Activated effector memory CD4-positive, alpha-beta T cell treated with anti-CD3 and anti-CD28 coated beads, Interleukin-2, amount 50 U/mL, for 16 hours (primary cell): ENCODE data around the gene YJEFN3.

Source experiments
- DNase-seq: peaks from one replicate; pipeline ENCODE4 v3.0.0-alpha.2; 2020

YJEFN3 gene

GRCh38 chr19:19558055-19558454 is 29.3 kb downstream of the YJEFN3 start:
- no peak for DNase-seq

- DNase-seq: no peak
Measured at GRCh38 chr19:19558636-19559035, 29.9 kb downstream of the YJEFN3 start.

GRCh38 chr19:19559931-19560330 is 31.2 kb downstream of the YJEFN3 start:
- no peak for DNase-seq

GRCh38 chr19:19561946-19562664 is 33.4 kb downstream of the YJEFN3 start:
- DNase-seq: no peak

- DNase-seq: peak; percentile 70
Measured at GRCh38 chr19:19562665-19563347, 34.1 kb downstream of the YJEFN3 start.

GRCh38 chr19:19563348-19563848 is 34.7 kb downstream of the YJEFN3 start:
- DNase-seq: no peak

- DNase-seq: no peak
Measured at GRCh38 chr19:19566306-19566705, 37.6 kb downstream of the YJEFN3 start.

GRCh38 chr19:19567391-19567790 is 38.7 kb downstream of the YJEFN3 start:
- DNase-seq: no peak

GRCh38 chr19:19568802-19569756 is 40.4 kb downstream of the YJEFN3 start:
- no peak for DNase-seq

GRCh38 chr19:19570571-19570970 is 41.9 kb downstream of the YJEFN3 start:
- DNase-seq: no peak

- no peak for DNase-seq
Measured at GRCh38 chr19:19571071-19571786, 42.5 kb downstream of the YJEFN3 start.

GRCh38 chr19:19575411-19575810 is 46.7 kb downstream of the YJEFN3 start:
- DNase-seq: no peak

GRCh38 chr19:19578252-19578651 is 49.5 kb downstream of the YJEFN3 start:
- no peak for DNase-seq

GRCh38 chr19:19579533-19580361 is 51.0 kb downstream of the YJEFN3 start:
- DNase-seq: no peak

GRCh38 chr19:19580418-19580817 is 51.7 kb downstream of the YJEFN3 start:
- no peak for DNase-seq

- no peak for DNase-seq
Measured at GRCh38 chr19:19581391-19581790, 52.7 kb downstream of the YJEFN3 start.

- DNase-seq: no peak
Measured at GRCh38 chr19:19582471-19582870, 53.8 kb downstream of the YJEFN3 start.

GRCh38 chr19:19584356-19584755 is 55.6 kb downstream of the YJEFN3 start:
- no peak for DNase-seq
